ENCODE results near the gene RAD51B.

Gene RAD51B

DNA sequence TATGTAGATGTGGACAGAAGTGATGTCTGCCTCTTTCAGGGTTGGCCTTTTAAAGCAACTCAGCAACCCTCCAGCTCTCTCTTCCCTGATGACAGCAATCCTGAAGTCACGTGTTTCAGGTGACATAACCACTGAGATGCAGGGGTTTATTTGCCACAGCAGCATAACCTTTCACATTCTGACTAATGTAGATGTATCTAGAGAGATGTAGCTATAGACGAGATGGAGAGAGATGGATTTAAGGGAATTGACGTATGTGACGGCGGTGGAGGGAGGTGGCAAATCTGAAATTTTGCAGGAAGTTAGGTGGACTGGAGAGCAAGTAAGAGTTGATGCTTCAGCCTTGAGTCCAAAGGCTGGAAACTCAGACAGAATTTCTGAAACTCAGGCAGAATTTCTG lies 847.3 kb downstream of the RAD51B start:
- no peak for DNase-seq

DNA sequence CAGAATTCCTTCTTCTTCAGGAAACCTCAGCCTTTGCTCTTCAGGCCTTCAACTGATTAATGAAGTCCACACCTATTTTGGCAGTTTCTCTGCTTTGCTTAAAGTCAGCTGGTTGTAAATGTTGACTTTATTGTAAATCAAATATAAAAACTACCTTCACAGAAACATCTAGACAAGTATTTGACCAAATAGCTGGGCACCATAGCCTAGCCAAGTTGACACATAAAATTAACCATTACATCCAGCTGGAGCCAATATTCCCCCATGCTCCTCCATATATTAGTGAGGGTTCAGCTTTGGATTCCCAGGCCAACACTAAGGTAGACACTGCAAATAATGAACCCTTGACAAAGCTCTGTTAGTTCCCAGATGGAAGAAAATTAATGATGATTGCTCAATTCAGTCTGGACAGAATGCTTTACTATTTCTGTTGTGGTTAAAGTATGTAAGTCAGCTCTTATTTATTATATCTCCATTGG lies 847.8 kb downstream of the RAD51B start:
- DNase-seq, result no peak

DNA sequence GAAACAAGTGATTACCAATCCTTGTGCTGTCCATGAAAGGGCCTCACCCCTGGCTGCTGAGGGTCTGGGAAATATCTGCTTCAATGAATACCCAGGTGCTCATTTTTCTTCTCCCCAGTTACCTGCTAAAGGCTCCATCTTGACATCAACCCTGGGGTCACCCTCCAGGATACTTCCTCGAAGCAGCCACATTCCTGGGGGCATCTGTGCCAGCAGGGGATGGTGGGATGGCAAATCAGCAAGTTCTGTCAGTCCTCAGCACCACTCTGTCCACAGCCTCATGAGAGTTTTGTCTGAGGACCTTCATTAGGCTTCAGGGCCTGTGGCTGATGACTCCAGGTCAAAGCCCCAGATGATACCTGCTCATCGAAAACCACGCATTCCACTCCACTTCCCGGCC lies 848.4 kb downstream of the RAD51B start:
- no peak for DNase-seq

DNA sequence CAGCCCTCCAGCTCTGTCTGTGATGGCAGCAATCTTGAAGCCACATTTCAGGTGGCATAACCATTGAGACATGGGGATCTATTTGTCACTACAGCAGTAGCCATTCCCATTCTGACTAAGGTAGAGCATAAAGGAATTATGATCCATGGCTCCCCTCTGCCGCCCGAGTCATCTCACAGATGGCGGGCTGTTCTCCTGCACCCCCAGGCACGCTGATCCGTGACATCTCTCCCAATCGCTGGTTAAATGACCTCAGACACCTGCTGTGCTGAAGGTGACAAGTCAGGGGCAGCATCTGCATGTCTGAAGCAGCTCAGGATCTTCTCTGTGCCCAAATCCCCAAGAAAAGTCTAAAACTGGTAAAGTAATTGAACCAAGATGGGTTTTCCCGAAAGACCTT lies 849.0 kb downstream of the RAD51B start:
- no peak for DNase-seq

DNA sequence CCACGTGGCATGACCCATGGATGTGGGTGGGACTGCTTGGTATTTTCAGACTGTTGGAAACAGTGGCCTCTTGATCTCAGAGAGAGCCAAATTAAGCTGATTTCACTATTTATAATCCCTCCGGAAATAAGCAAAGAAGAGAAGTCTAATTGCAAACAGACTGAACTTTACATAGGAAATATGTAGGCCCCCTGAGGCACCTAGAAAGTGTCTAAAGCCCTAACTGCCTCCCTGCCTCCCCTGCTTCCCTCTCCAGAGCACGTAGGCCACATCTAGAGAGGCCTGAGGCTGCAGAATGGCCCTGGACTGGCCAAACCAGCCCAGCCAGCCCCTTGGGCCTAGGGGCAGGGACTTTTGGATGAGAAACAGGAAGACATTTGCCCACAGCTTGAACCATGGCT lies 849.5 kb downstream of the RAD51B start:
- DNase-seq, result no peak

DNA sequence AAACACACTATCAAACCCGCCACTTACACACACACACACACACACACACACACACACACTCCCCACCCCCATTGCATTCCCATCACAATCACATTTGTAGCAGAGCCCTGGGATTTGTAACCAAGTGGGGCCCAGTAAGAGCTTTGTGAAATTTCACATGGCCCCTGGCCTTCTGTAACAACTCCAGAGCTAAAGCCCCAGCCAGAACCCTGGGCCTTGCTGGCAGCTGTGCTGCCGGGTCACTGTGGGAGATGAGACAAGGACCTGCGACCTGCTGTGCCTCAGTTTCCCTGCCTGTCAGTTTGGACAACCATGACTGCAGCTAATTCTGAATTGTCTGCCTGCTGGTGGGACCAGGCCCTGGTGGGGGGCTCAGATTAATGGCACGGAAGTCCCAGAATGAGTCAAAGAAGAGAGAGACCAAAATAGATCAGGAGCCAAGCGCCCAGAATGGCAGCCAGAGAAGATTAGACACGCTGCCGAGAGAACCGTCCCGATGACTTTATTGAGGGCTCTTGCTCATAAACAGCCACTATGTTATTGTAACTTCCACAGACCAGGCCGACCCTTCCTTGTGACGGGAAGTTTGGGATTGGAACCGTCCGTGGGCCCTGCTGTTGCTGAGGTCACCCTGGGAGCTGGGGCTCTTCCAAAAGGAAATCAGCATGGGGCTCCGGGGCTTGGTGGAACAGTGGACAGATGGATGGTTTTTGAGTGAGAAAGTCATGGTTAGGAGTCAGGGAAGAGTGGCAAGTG lies 850.2 kb downstream of the RAD51B start:
- no peak for DNase-seq

DNA sequence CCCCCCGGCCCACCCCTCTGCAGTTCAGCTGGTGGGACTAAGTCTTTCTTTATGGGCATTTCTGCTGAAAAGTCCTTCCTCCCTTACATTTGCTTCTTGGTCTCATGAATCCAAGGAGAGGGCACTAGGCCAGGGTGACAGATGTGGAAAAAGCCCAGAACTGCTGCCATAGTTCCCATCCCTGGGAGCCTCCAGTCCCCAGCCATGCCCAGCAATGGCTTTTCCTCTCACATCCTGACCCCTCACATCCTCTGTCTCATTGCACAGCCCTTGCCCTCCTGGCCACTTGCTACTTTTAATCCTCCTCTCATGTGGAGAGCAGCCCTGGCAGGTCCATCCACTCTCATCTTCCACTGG lies 850.8 kb downstream of the RAD51B start:
- DNase-seq, result no peak

DNA sequence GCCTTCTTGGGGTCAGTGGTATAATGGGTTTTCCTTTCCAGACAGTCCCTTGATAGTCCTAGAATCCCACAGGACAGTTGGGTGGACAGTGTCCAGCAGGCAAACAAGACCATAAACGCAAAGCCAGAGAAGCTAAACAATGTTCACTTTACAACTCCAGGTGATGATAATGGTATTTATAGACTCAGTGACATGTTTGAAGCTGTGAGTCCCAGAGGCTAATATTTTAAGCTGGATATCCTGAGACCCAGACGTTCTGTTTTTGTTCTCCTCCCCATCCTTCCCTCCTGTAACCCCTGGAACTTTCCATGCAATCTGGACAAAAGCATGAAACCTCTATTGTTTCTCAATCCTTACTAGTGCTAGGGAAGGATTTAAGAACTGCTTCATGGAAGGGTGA lies 852.3 kb downstream of the RAD51B start:
- DNase-seq, result no peak

DNA sequence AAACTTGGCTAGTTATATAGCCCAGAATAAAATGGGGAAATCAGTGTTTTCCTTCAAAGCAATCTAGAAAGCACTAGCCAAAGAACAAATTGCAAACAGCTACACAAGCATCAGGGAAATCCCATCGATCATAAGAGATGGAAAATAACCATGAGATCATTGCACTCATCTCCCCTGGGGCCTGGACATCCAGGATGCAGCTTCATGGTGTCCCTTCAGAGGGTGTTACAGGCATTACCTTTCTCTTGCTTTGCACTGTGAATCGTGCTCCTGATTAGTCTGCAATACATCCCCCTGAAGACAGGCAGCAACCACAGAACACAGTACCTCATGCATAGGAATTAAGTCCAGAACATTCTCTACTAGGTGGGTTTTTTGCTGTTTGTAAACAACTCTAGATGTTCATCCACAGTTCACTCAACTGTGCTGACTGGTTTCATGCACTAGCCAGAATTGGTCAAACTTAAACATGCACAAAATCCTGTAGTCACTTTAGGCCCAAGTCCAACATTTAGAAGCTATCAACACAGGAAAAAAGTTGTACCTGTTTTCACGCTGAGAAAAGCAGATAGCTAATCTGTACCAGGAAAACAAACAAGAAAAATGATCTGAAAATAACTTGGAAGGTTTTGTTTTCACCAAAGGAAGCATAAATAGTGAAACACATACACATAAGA lies 853.2 kb downstream of the RAD51B start:
- no peak for DNase-seq

DNA sequence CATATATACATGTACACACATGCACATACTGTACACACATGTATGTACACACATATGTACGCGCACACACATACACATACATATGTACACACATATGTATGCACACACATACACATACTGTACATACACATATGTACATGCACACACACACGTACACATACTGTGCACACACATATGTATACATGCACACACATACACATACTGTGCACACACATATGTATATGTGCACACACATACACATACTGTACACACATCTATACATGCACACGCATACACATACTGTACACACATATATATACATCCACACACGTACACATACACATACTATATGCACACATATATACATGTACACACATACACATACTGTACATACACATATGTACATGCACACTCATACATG lies 853.9 kb downstream of the RAD51B start:
- no peak for DNase-seq

DNA sequence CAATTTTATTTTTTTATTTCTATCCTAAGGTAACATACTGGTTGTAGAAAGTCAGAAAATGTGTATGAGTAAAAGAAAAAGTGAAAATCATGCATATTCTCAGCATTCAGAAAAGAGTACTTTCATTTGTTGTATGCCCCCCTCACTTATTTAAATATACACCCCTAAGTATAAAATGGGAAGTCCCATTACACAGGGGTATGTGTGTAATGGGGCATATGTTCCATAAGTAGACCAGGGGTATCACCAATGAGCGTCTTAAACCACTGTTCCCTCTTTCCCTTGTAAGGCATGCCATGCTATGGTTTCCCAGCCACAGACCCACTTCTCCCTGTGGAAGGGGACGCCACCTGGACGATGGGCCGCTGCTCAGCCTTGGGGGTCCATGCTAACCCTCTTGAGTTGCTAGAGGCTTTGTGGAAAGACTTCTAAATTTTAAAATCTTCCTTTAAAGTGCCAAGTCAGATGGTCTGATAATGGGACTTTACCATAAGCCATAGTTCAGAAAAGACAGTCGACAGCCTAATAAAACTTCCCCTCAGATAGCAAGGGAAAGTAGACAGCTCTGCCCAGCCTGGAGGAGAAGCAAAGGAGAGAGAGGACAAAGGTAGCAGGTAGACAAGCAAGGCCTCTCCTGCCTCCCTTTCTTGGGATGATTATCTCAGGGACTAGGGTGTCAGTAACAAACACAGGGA lies 855.1 kb downstream of the RAD51B start:
- DNase-seq, result no peak

DNA sequence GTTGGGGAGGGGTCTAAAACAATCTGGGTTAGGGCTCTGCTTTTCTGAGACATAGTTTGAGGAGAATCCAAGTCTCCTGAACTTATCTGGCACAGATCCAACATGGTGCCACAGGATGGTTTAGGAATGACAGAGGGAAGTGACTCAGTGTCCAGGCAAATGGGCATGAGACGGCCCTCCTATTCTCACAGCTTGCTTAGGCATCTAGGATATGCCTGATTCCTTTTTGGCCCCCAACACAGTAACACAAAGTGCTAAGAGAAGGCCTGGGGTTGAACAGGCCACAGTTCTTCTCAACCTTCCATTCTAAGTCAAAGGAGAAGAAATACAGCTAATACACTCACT lies 855.6 kb downstream of the RAD51B start:
- DNase-seq, result no peak

DNA sequence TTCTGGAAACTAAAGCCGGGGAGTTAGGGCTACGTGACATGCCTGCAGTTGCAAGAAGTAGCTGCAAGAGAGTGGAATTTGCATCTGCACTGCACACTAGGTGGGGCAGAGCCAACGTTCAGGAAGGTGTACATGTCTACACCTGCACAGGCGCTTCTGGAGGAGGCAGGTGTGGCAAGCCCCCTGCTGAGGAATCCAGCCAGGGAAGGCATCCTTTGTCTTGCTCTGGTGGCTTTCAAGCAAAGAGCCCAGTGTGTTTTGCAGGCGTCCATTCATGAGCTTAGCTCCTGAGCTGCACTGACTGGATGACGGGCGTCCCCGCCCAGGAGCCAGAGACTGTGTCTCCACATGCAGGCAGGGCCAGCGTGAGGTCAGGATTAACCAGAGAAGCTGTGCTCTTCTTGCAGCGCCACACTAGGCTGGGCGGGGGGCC lies 856.9 kb downstream of the RAD51B start:
- DNase-seq, result no peak

DNA sequence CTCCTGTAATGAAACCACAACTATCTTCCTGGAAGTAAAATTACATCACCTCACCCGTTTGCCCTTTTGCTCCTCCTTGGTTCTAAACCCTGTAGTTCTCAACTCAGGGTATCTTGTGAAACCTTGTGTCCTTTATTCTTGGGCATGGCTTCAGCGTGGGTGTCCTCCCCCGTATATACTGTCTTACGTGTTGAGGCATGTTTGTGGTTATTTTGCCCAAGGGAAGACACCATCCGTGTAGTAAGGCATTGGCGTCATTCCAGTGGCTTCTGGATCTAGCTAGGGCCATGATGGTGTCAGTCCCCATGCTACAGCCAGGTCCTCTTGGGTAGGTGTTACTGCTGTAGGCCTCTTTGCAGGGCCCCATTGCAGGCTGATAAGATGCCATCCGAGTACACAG lies 857.9 kb downstream of the RAD51B start:
- DNase-seq, result peak; percentile 87 to 92

DNA sequence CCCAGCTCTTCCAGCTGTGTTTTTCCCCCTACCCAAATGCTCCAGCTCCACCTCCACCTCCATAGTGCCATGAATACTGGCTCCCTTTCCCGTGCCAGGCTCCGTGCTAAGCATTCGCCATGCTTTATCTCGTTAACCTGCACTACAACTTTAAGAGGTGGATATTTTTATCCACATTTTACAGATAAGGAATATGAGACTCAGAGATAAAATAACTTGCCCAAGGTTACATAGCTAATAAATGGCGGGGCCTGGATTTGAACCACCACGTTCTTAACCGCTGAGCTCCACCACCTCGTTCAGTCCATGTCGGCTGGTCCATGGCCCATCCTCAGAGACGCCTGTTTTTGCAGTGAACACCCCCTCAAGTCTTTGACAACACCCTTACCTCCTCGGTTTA lies 858.3 kb downstream of the RAD51B start:
- DNase-seq, result no peak

DNA sequence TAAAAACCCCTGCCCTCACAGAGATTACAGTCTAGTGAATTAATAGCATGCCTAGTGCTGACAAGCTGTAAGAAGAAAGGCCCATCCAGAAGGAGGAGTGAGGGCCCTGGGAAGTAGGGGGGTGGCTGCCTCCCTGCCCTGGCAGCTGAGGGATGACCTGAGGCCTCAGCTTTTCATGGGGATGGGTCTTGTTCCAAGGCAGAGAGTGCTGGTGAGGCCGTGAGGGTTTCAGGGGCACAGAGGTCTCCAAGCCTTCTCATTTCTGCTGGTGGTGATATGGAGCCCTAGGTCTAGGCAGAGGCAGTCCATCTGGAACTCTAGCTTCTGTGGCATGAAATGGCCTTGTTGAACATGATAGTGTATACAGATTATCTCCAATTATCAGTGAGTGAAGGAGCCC lies 858.9 kb downstream of the RAD51B start:
- no peak for DNase-seq

DNA sequence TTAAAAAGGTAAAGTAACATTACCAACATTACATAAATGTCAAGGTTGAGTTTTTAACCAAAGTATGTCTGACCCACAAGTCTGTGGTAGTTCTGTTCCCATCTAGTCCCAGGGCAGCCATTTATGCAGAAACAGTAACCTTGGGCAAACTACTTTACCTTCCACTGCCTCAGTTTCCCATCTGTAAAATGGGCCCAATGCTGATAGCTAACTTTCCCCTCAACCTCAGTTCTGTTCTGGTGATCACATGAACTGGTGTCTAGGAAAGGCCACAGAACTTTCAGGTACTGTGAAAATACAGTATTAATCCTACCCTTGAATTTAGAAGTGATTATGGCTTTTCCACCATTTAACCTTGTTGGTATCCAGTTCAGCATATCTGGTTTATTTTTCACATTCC lies 859.7 kb downstream of the RAD51B start:
- no peak for DNase-seq

DNA sequence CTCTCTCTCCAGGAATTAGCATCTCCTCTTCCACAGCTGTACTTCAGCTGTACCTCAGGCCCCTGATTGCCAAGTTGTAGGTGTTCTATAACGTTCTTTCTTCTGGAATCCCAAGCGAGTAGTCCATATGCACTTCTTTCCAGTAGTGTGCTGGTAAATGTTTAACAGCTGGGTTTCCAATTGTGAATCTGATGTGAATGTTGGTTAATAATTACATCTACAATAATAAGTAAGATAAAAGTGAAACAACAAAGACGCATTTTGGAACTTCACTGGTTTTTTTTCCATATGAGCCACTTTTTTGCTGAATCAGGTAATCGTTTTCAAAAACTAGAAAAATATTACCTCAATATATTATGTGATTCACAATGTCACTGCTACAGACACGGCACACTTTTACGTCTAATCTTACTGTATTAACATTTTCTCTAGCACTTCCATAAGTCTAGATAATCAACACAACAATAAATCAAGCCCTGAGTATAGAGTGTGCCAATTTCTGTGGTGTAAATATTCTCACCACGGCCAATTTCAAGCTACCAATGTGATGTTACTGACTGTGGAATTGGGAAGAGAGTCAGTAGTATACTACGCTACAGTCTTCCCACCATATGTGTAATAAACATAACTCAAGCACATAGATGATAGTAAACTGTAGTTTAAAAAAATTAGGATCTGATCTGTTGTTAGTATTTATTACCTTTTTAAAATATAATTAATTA lies 860.3 kb downstream of the RAD51B start:
- no peak for DNase-seq

DNA sequence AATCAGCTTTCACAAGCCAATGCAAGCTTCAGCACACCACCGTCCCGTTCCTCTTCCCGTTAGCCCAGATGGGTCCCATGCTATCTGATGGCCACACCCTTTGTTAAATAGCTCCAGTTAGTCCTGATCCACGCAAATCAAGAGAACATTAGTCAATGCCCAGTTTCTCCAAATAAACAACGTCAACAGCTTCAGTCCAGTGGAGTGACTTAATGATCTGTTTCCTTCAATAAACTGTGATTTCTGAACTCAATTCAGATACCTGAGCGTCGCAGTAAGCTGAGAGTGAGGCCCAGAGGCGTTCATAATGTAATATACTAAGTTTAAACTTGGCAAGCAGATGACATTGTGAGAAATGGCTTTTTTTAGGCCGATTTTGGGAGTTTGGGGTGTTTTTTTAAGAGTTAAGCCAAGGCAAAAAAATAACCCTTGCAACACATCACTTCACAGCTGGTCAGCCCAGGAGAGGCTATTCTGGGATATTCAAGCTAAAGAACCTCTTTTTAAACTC lies 861.0 kb downstream of the RAD51B start:
- DNase-seq, result peak; percentile 68 to 77

DNA sequence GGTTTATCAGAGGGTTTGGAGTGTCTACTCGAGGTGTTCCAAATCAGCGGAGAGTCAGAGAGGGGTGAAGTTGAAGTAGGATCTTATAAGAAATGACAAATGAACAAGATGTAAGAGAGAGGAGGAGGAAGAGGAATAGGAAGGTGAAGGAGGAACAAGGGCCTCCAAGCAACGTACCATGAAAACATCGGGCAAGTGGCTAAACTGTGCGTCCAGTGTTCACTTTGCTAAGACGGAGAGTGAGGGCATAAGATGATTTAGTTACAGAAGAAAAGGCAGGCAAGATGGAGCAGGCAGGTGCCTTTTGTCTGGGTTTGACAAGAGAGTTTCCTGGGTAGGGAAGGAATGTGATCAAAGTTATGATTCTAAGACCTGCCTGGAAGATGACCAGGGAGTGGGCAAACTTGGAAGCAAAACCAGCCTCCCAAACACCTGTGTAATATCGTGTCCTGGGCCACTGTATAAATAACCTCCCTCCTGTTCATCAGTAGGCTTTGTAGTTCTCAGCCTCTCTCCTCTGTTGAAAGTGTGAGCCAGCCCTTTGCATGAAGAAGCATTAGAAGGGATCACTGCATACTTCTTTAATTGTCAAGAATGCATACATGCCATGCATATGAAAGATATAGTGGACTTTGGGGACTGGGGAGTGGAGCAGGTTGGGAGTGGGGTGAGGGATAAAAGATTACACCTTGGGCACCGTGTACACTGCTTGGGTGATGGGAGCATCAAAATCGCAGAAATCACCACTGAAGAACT lies 861.9 kb downstream of the RAD51B start:
- no peak for DNase-seq

DNA sequence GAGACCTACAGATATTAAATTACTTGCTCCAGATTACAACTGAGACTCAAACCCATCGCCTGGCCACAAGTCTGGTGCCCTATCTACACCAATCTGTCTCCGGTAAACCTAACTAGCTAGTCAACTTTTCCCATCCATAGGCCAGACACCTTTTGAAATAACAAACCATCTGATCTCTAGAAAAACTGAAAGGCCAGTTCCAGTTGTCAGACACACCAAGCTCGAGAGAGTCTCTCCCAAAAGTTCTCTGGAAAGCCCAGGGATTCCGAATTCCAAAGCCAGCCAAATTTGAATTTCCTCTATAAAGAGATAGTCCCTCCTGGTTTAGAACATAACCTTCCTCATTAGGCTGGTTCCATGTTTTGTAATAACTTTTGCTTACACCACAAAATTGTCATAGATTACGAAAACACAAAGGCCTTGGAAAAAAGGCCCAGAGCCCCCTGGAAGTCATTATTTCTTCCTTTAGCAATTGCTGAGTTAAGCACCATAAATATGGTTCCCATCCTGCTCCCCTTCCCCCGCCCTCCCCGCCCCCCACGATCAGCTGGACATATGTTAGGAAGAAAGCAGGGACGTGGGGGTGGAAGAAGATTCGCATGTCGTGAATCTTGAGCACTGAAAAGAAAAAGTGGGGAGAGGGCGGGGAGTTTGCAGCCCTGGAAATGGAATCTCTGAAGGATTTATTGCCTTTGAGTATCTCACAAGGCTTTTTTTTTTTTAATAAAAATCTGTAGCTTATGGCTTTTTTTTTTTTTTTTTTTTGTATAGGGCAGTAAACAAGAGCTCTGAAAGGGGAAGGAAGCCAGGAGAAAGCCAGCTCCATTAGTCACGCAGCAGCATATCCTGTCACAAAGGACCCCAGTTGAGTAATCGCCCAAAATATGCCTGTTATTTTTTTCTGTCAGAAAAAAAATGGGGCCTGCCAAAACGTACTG lies 862.9 kb downstream of the RAD51B start:
- DNase-seq, result peak; percentile 94

Data from inflammatory macrophage (primary cell).